CD8-positive, alpha-beta memory T cell (primary cell): ENCODE data around the gene RAMP1. TPM values are rescaled to one million over a fixed set of nuclear protein-coding genes. Genes with fewer than 3 reads are reported as not detected.

Experiments
- CTCF ChIA-PET: fragments of 350-600 bp; sonication (Branson Sonifier 250); formaldehyde crosslinking; loops from one replicate; lab custom pipeline; 2021; ENCODE audit warnings: antibody characterized with exemption; lab: Charles Lee
- POLR2A ChIA-PET: fragments of 350-600 bp; sonication (Branson Sonifier 250); formaldehyde crosslinking; loops from one replicate; lab custom pipeline; 2021; ENCODE audit warnings: antibody characterized with exemption; lab: Charles Lee
- DNase-seq, 5 donors: peaks; one replicate each; pipeline versions ENCODE4 v3.0.0 to v3.0.0-alpha.2; 2020 to 2022; ENCODE audit warnings: mixed read lengths in 1 of 5
- H3K27ac ChIP-seq: one replicate; pipeline ENCODE4 v1.7.0; 2013; ENCODE audit warnings: low read depth, mild to moderate bottlenecking, low read length, moderate library complexity
- H3K27me3 ChIP-seq: 2 replicates; pipeline ENCODE4 v1.7.0; 2013; ENCODE audit warnings: low read length, mild to moderate bottlenecking; ENCODE audit not compliant: insufficient read depth, poor library complexity, severe bottlenecking
- H3K36me3 ChIP-seq: 2 replicates; pipeline ENCODE4 v1.7.0; 2013; ENCODE audit warnings: mild to moderate bottlenecking, low read length, moderate library complexity; ENCODE audit not compliant: insufficient read depth
- H3K4me1 ChIP-seq: 2 replicates; pipeline ENCODE4 v1.7.0; 2013; ENCODE audit warnings: mild to moderate bottlenecking, low read length, moderate library complexity; ENCODE audit not compliant: insufficient read depth
- H3K4me3 ChIP-seq: 2 replicates; pipeline ENCODE4 v1.7.0; 2013; ENCODE audit warnings: mild to moderate bottlenecking, low read length
- H3K9me3 ChIP-seq: 2 replicates; pipeline ENCODE4 v1.7.0; 2013; ENCODE audit warnings: mild to moderate bottlenecking, low read length
- H3K27ac Mint-ChIP-seq, 8 donors: one replicate each; pipeline ENCODE4 v1.8.0; 2020 to 2021; ENCODE audit warnings: mixed read lengths in 8 of 8, mild to moderate bottlenecking in 6 of 8, inconsistent platforms in 3 of 8, moderate library complexity in 3 of 8
- H3K27me3 Mint-ChIP-seq, 2 donors: one replicate each; pipeline ENCODE4 v1.8.0; 2020 to 2021; ENCODE audit warnings: mixed read lengths in 2 of 2, mild to moderate bottlenecking in 1 of 2, moderate library complexity in 1 of 2
- H3K36me3 Mint-ChIP-seq, 3 donors: one replicate each; pipeline ENCODE4 v1.8.0; 2020 to 2021; ENCODE audit warnings: mixed read lengths in 3 of 3, inconsistent platforms in 1 of 3, mild to moderate bottlenecking in 1 of 3
- H3K4me1 Mint-ChIP-seq, 3 donors: one replicate each; pipeline ENCODE4 v1.8.0; 2020 to 2021; ENCODE audit warnings: mixed read lengths in 3 of 3, inconsistent platforms in 1 of 3, mild to moderate bottlenecking in 1 of 3
- H3K4me3 Mint-ChIP-seq, 7 donors: one replicate each; pipeline ENCODE4 v1.8.0; 2020 to 2021; ENCODE audit warnings: mixed read lengths in 7 of 7, mild to moderate bottlenecking in 6 of 7, moderate library complexity in 4 of 7, inconsistent platforms in 2 of 7
- H3K9me3 Mint-ChIP-seq, 5 donors: one replicate each; pipeline ENCODE4 v1.8.0; 2020 to 2022; ENCODE audit warnings: mixed read lengths in 5 of 5, mild to moderate bottlenecking in 3 of 5, moderate library complexity in 2 of 5, inconsistent platforms in 1 of 5
- polyA plus RNA-seq: library from polyadenylated mRNA; unstranded; fragments of 300-500 nt; fragmentation: Illumina TruSeq; gene quantifications from one replicate; pipeline ENCODE4 v1.2.3, GENCODE V29; 2021
- total RNA-seq, 2 experiments: library from RNA; stranded (reverse); gene quantifications; one replicate each; pipeline ENCODE4 v1.2.3, GENCODE V29; 2021

Gene RAMP1
- total and polyA plus RNA-seq, 3 experiments from 2014 or later, result 0.59 to 0.63 (median 0.60) TPM

- ChIA-PET POLR2A (no interaction called here), CTCF (interaction anchor here (1.3 kb wide), 2 partner anchors 21 to 50 kb away, joined by 3 read pairs; no protein-coding TSS in a partner anchor)
- H3K4me3 Mint-ChIP-seq, result no peak overlapping the region
- H3K27me3 Mint-ChIP-seq, result peaks cover 2 to 12% of the 10 kb centered on the region in 2 donors
- no peak overlapping the region for H3K27ac Mint-ChIP-seq
- no peaks in the 10 kb centered on the region for H3K36me3 Mint-ChIP-seq
- H3K36me3 ChIP-seq, result no peaks in the 10 kb centered on the region
- peaks cover 12 to 16% (median 16%) of the 10 kb centered on the region in 3 donors for H3K4me1 Mint-ChIP-seq
- H3K27ac ChIP-seq, result no peak overlapping the region
- peaks cover 4% of the 10 kb centered on the region for H3K4me1 ChIP-seq
- no peaks in the 10 kb centered on the region for H3K9me3 ChIP-seq
- no peaks in the 10 kb centered on the region for H3K9me3 Mint-ChIP-seq
- no peaks in the 10 kb centered on the region for H3K27me3 ChIP-seq
- DNase-seq, result no peak
- no peak overlapping the region for H3K4me3 ChIP-seq
Measured at GRCh38 chr2:237921967-237922492, 62.6 kb downstream of the RAMP1 start.

- POLR2A ChIA-PET, result no interaction called here
- H3K36me3 Mint-ChIP-seq, result no peaks in the 10 kb centered on the region
- H3K36me3 ChIP-seq, result no peaks in the 10 kb centered on the region
- peak overlapping the region in 2 of 7 donors; percentile 19 to 47 for H3K4me3 Mint-ChIP-seq
- H3K4me1 Mint-ChIP-seq, result peaks cover 12 to 20% (median 16%) of the 10 kb centered on the region in 3 donors
- CTCF ChIA-PET, result interaction anchor here (0.6 to 1.9 kb wide), 12 partner anchors 10 to 362 kb away, joined by 3 to 9 read pairs (median 3); no protein-coding TSS in a partner anchor
- no peaks in the 10 kb centered on the region for H3K27me3 ChIP-seq
- no peak overlapping the region for H3K4me3 ChIP-seq
- no peaks in the 10 kb centered on the region for H3K9me3 Mint-ChIP-seq
- peaks cover 2 to 12% of the 10 kb centered on the region in 2 donors for H3K27me3 Mint-ChIP-seq
- no peak for DNase-seq
- H3K9me3 ChIP-seq, result no peaks in the 10 kb centered on the region
- no peak overlapping the region for H3K27ac Mint-ChIP-seq
- peaks cover 4% of the 10 kb centered on the region for H3K4me1 ChIP-seq
- no peak overlapping the region for H3K27ac ChIP-seq
Measured at GRCh38 chr2:237922641-237923361, 63.4 kb downstream of the RAMP1 start.

DNA sequence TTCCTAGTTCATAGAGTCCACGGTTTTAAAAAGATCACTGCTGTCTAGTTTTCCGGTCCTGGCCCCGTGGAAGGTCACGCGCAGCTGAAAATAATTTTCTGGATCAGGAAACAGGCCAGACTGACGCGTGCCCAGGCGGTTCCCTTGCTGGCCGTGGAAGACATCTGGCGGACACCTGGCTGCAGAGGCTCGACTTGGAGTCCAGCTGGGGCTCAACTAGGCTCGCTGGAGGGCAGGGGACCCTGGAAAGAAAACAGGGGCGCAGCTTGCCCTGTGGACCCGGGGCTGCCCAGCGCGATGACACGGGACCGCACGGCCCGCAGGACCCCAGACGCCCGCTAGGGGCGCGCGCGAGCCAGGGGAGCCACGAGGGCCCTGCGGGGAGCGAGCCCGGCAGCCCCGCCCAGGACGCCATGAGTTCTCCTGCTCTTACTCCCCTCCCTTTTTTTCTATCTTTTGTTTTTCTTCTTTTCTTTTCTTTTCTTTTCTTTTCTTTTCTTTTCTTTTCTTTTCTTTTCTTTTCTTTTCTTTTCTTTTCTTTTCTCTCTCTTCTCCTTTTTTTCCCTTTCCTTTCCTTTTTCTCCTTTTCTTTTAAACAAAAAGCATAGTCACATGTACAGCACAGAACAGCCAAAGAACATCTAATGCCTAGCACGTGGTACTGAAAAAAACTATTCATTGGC, 64.2 kb downstream of the RAMP1 start:
- peak overlapping the region; percentile 23 for H3K4me3 ChIP-seq
- ChIA-PET CTCF (interaction anchor here (0.6 to 1.9 kb wide), 13 partner anchors 9 to 361 kb away, joined by 3 to 9 read pairs (median 3); no protein-coding TSS in a partner anchor), POLR2A (no interaction called here)
- H3K27ac ChIP-seq, result no peak overlapping the region
- DNase-seq, result peak; percentile 67 to 77 (median 70)
- peaks cover 2 to 12% of the 10 kb centered on the region in 2 donors for H3K27me3 Mint-ChIP-seq
- peaks cover 12 to 20% (median 16%) of the 10 kb centered on the region in 3 donors for H3K4me1 Mint-ChIP-seq
- H3K4me1 ChIP-seq, result peaks cover 4% of the 10 kb centered on the region
- peak overlapping the region in 4 of 8 donors; percentile 21 to 78 (median 50) for H3K27ac Mint-ChIP-seq
- H3K4me3 Mint-ChIP-seq, result peak overlapping the region in 6 of 7 donors; percentile 41 to 66 (median 53)
- no peaks in the 10 kb centered on the region for H3K9me3 Mint-ChIP-seq
- no peaks in the 10 kb centered on the region for H3K36me3 Mint-ChIP-seq
- H3K27me3 ChIP-seq, result no peaks in the 10 kb centered on the region
- H3K36me3 ChIP-seq, result no peaks in the 10 kb centered on the region
- H3K9me3 ChIP-seq, result no peaks in the 10 kb centered on the region

GRCh38 chr2:237924164-237924534, 64.7 kb downstream of the RAMP1 start:
- Mint-ChIP-seq H3K27me3 (peaks cover 2 to 10% of the 10 kb centered on the region in 2 donors), H3K9me3 (no peaks in the 10 kb centered on the region), H3K4me3 (peak overlapping the region in 3 of 7 donors; percentile 45 to 66 (median 56)), H3K27ac (peak overlapping the region in 2 of 8 donors; percentile 21 to 38), H3K4me1 (peaks cover 12 to 20% (median 16%) of the 10 kb centered on the region in 3 donors), H3K36me3 (no peaks in the 10 kb centered on the region)
- Histone ChIP-seq H3K27ac (no peak overlapping the region), H3K36me3 (no peaks in the 10 kb centered on the region), H3K4me1 (peaks cover 4% of the 10 kb centered on the region), H3K27me3 (no peaks in the 10 kb centered on the region), H3K9me3 (no peaks in the 10 kb centered on the region), H3K4me3 (no peak overlapping the region)
- CTCF ChIA-PET, result interaction anchor here (0.7 to 1.9 kb wide), 4 partner anchors 8 to 346 kb away, joined by 3 to 9 read pairs (median 5); no protein-coding TSS in a partner anchor
- no peak for DNase-seq
- POLR2A ChIA-PET, result no interaction called here

DNA sequence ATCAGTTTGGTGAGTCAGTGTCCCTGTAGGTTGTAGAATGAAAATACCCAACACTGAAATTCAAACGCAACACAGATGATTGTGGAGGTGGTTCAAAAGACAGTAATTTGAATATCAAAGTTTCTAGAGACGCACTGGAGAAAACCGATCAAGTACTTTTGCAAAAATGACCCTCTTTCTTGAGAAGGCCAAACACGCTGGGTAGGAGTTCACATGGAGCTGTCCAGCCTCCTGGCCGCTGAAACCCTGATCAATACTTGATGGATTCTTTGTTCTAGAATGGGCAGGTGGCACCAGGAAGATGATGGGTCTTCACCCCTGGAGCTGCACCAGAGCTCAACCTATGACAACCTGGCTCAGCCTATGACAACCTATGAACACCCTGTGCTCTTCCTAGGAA, 67.7 kb downstream of the RAMP1 start:
- H3K36me3 ChIP-seq, result no peaks in the 10 kb centered on the region
- peaks cover 4% of the 10 kb centered on the region for H3K4me1 ChIP-seq
- H3K9me3 ChIP-seq, result no peaks in the 10 kb centered on the region
- H3K4me1 Mint-ChIP-seq, result peaks cover 12 to 20% (median 16%) of the 10 kb centered on the region in 3 donors
- no peaks in the 10 kb centered on the region for H3K36me3 Mint-ChIP-seq
- H3K4me3 Mint-ChIP-seq, result no peak overlapping the region
- H3K27me3 ChIP-seq, result no peaks in the 10 kb centered on the region
- no peak for DNase-seq
- H3K27ac ChIP-seq, result no peak overlapping the region
- ChIA-PET POLR2A (no interaction called here), CTCF (interaction anchor here (0.6 to 1.5 kb wide), 3 partner anchors 10 to 44 kb away, joined by 3 to 4 read pairs (median 4); no protein-coding TSS in a partner anchor)
- peaks cover 0 to 4% of the 10 kb centered on the region in 2 donors for H3K27me3 Mint-ChIP-seq
- H3K9me3 Mint-ChIP-seq, result no peaks in the 10 kb centered on the region
- no peak overlapping the region for H3K4me3 ChIP-seq
- no peak overlapping the region for H3K27ac Mint-ChIP-seq

DNA sequence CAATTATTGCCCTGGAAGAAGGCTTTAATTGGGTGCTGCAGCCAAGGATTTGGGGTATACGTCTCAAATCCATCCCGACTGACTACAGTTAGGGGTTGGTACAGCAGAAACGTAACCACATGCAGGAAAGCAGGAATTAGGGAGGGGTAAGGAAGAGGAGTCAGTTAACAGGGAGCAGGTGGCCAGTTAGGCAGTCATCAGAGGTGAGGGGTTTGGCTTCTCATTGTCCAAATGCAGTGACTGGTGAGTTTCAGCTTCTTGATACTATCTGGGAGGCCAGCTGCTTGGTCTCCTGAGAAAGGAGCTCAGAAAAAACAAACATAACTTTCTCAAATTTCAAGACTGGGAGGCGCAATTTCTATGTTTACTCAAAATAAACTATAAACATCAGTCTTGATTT, 68.6 kb downstream of the RAMP1 start:
- POLR2A ChIA-PET, result no interaction called here
- H3K27me3 Mint-ChIP-seq, result peaks cover 0 to 4% of the 10 kb centered on the region in 2 donors
- no peak for DNase-seq
- H3K27ac Mint-ChIP-seq, result no peak overlapping the region
- H3K9me3 ChIP-seq, result no peaks in the 10 kb centered on the region
- no peak overlapping the region for H3K4me3 ChIP-seq
- H3K4me1 ChIP-seq, result peaks cover 4% of the 10 kb centered on the region
- no peak overlapping the region for H3K27ac ChIP-seq
- H3K27me3 ChIP-seq, result no peaks in the 10 kb centered on the region
- H3K36me3 Mint-ChIP-seq, result no peaks in the 10 kb centered on the region
- H3K4me3 Mint-ChIP-seq, result no peak overlapping the region
- CTCF ChIA-PET, result no interaction called here
- H3K4me1 Mint-ChIP-seq, result peaks cover 12 to 20% (median 16%) of the 10 kb centered on the region in 3 donors
- H3K9me3 Mint-ChIP-seq, result no peaks in the 10 kb centered on the region
- H3K36me3 ChIP-seq, result no peaks in the 10 kb centered on the region

GRCh38 chr2:237929979-237930378, 70.6 kb downstream of the RAMP1 start:
- H3K27ac Mint-ChIP-seq, result peak overlapping the region in 2 of 8 donors; percentile 74 to 75
- H3K9me3 ChIP-seq, result no peaks in the 10 kb centered on the region
- peaks cover 2 to 8% of the 10 kb centered on the region in 2 donors for H3K27me3 Mint-ChIP-seq
- peaks cover 9 to 16% (median 11%) of the 10 kb centered on the region in 3 donors for H3K4me1 Mint-ChIP-seq
- peaks cover 4% of the 10 kb centered on the region for H3K4me1 ChIP-seq
- H3K9me3 Mint-ChIP-seq, result no peaks in the 10 kb centered on the region
- ChIA-PET POLR2A (no interaction called here), CTCF (no interaction called here)
- H3K27ac ChIP-seq, result no peak overlapping the region
- no peak for DNase-seq
- no peak overlapping the region for H3K4me3 ChIP-seq
- no peak overlapping the region for H3K4me3 Mint-ChIP-seq
- H3K36me3 Mint-ChIP-seq, result no peaks in the 10 kb centered on the region
- H3K36me3 ChIP-seq, result no peaks in the 10 kb centered on the region
- H3K27me3 ChIP-seq, result no peaks in the 10 kb centered on the region
